ENCODE data around the gene UBE2D3. TPM values are rescaled to one million over a fixed set of nuclear protein-coding genes. Genes with fewer than 3 reads are reported as not detected.
"Not testable (repeated sequence)": the region's sequence is repeated elsewhere in the genome, so short reads cannot be mapped to it uniquely, and the experiment has no call there.

The UBE2D3 gene
- total and polyA plus RNA-seq, 4 donors: 207 to 263 (median 247) TPM

GRCh38 chr4:102823464-102823863, 3.9 kb downstream of the UBE2D3 start:
- peaks cover 3% of the 10 kb centered on the region for H3K36me3 ChIP-seq (ENCODE audit: control insufficient read depth, insufficient read depth, low read length)
- peaks cover 4% of the 10 kb centered on the region for H3K4me1 ChIP-seq (ENCODE audit: control insufficient read depth, insufficient read depth, low read length)
- H3K27ac ChIP-seq (ENCODE audit: low read depth, low read length): no peak overlapping the region
- no CpG with 5 or more reads among the region's 4 CpGs for WGBS (ENCODE audit: insufficient coverage)
- DNase-seq (ENCODE audit: low read depth in 4 of 6, low spot score in 6 of 6): no peak
- no peaks in the 10 kb centered on the region for H3K27me3 ChIP-seq (ENCODE audit: control insufficient read depth, insufficient read depth, low read length)
- H3K9me3 ChIP-seq (ENCODE audit: control insufficient read depth, insufficient read depth, low read length): no peaks in the 10 kb centered on the region
- H3K4me3 ChIP-seq (ENCODE audit: low read depth, low read length): no peak overlapping the region

DNA sequence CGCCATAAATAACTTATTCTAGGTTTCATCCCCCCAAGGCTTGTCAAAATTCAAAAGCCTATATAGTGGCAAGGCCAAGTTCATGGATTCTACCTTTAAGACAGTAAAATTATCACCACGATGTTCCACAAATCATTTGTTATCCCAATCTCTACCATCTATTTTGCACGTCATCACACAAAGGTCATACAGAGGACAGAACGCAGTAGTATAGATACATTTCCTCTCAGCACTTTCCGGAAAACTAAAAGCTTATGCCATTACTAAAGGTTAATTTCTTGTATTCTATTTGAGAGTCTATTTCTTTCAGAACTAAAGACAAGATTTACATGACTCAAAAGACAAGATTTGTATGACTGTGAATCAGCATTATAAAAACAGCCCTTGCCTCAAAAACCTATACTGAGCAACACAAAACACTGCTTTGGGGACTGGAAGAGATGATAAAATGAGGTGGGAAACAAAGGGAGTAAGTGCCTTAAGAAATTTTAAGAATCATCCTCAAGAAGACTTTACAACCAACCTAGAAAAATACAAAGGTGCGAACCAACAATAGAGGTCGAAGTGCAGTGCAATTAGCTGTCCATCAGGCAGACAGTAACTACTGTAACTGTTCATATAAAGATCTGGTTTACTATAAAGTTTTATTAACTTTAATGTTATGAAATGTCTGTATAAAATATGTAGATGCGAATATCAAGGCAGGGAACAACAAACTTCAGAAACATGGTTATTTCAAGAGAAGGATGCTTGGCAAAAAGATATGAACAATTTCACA, 7.6 kb downstream of the UBE2D3 start:
- Histone ChIP-seq H3K4me3 (ENCODE audit: low read depth, low read length) (no peak overlapping the region), H3K4me1 (ENCODE audit: control insufficient read depth, insufficient read depth, low read length) (peaks cover 4% of the 10 kb centered on the region), H3K9me3 (ENCODE audit: control insufficient read depth, insufficient read depth, low read length) (no peaks in the 10 kb centered on the region), H3K27me3 (ENCODE audit: control insufficient read depth, insufficient read depth, low read length) (no peaks in the 10 kb centered on the region), H3K27ac (ENCODE audit: low read depth, low read length) (no peak overlapping the region), H3K36me3 (ENCODE audit: control insufficient read depth, insufficient read depth, low read length) (peaks cover 3% of the 10 kb centered on the region)
- 87% methylated on average over 3 of the region's 8 CpGs for whole genome bisulfite sequencing (ENCODE audit: insufficient coverage)
- DNase-seq (ENCODE audit: low read depth in 4 of 6, low spot score in 6 of 6): no peak

- not testable (repeated sequence) for H3K36me3 ChIP-seq (ENCODE audit: control insufficient read depth, insufficient read depth, low read length); H3K4me3 ChIP-seq (ENCODE audit: low read depth, low read length); H3K27ac ChIP-seq (ENCODE audit: low read depth, low read length); H3K9me3 ChIP-seq (ENCODE audit: control insufficient read depth, insufficient read depth, low read length); H3K4me1 ChIP-seq (ENCODE audit: control insufficient read depth, insufficient read depth, low read length); H3K27me3 ChIP-seq (ENCODE audit: control insufficient read depth, insufficient read depth, low read length); DNase-seq (ENCODE audit: low read depth in 4 of 6, low spot score in 6 of 6)
- 100% methylated on average over 1 of the region's 10 CpGs for WGBS (ENCODE audit: insufficient coverage)
These were observed 8.3 kb downstream of the UBE2D3 start for GRCh38 chr4:102819100-102819499.

GRCh38 chr4:102817613-102818268, 9.6 kb downstream of the UBE2D3 start:
- H3K9me3 ChIP-seq (ENCODE audit: control insufficient read depth, insufficient read depth, low read length): no peaks in the 10 kb centered on the region
- peaks cover 3% of the 10 kb centered on the region for H3K36me3 ChIP-seq (ENCODE audit: control insufficient read depth, insufficient read depth, low read length)
- no peak overlapping the region for H3K27ac ChIP-seq (ENCODE audit: low read depth, low read length)
- no peak for DNase-seq (ENCODE audit: low read depth in 4 of 6, low spot score in 6 of 6)
- WGBS (ENCODE audit: insufficient coverage): 100% methylated on average over 2 of the region's 9 CpGs
- peaks cover 4% of the 10 kb centered on the region for H3K4me1 ChIP-seq (ENCODE audit: control insufficient read depth, insufficient read depth, low read length)
- H3K27me3 ChIP-seq (ENCODE audit: control insufficient read depth, insufficient read depth, low read length): no peaks in the 10 kb centered on the region
- H3K4me3 ChIP-seq (ENCODE audit: low read depth, low read length): no peak overlapping the region

DNA sequence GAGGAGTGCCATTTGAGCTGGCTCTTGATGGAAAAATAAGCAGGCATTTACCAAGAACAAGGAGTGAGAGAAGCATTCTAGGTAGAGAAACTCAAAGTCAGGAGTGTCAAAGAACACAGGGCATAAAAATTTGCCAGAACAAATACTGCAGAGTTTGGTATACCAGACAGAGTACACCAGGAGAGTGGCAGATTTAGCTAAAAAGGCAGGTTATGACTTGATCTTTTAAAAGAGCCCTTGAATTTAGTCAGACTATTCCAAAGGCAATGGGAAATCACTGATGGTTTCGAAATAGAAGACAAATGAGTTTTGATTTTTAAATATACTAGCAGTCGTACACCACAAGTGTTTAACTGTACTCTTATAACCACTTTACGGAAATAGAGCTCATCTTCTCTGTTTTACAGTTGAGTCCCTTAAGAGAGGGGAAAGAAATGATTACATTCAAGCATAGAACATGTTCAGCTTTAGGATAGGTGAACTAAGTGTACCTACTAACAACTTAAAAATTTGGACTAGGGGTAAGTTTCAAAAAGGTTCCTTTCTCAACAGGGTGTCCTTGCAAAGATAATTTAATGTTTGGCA, 10.2 kb downstream of the UBE2D3 start:
- no peak for DNase-seq (ENCODE audit: low read depth in 4 of 6, low spot score in 6 of 6)
- H3K4me3 ChIP-seq (ENCODE audit: low read depth, low read length): no peak overlapping the region
- no peak overlapping the region for H3K27ac ChIP-seq (ENCODE audit: low read depth, low read length)
- no peaks in the 10 kb centered on the region for H3K9me3 ChIP-seq (ENCODE audit: control insufficient read depth, insufficient read depth, low read length)
- H3K27me3 ChIP-seq (ENCODE audit: control insufficient read depth, insufficient read depth, low read length): no peaks in the 10 kb centered on the region
- H3K36me3 ChIP-seq (ENCODE audit: control insufficient read depth, insufficient read depth, low read length): no peaks in the 10 kb centered on the region
- no CpG with 5 or more reads among the region's 3 CpGs for WGBS (ENCODE audit: insufficient coverage)
- H3K4me1 ChIP-seq (ENCODE audit: control insufficient read depth, insufficient read depth, low read length): no peaks in the 10 kb centered on the region

GRCh38 chr4:102815981-102816380, 11.4 kb downstream of the UBE2D3 start:
- no peak for DNase-seq (ENCODE audit: low read depth in 4 of 6, low spot score in 6 of 6)
- no peak overlapping the region for H3K27ac ChIP-seq (ENCODE audit: low read depth, low read length)
- no peaks in the 10 kb centered on the region for H3K27me3 ChIP-seq (ENCODE audit: control insufficient read depth, insufficient read depth, low read length)
- no peak overlapping the region for H3K4me3 ChIP-seq (ENCODE audit: low read depth, low read length)
- no peaks in the 10 kb centered on the region for H3K9me3 ChIP-seq (ENCODE audit: control insufficient read depth, insufficient read depth, low read length)
- peaks cover 5% of the 10 kb centered on the region for H3K36me3 ChIP-seq (ENCODE audit: control insufficient read depth, insufficient read depth, low read length)
- H3K4me1 ChIP-seq (ENCODE audit: control insufficient read depth, insufficient read depth, low read length): peaks cover 5% of the 10 kb centered on the region
- WGBS (ENCODE audit: insufficient coverage): 67% methylated on average over 1 of the region's 2 CpGs

GRCh38 chr4:102809691-102810090, 17.7 kb downstream of the UBE2D3 start:
- H3K27ac ChIP-seq (ENCODE audit: low read depth, low read length): no peak overlapping the region
- no peak overlapping the region for H3K4me3 ChIP-seq (ENCODE audit: low read depth, low read length)
- H3K36me3 ChIP-seq (ENCODE audit: control insufficient read depth, insufficient read depth, low read length): peaks cover 8% of the 10 kb centered on the region
- H3K4me1 ChIP-seq (ENCODE audit: control insufficient read depth, insufficient read depth, low read length): peaks cover 5% of the 10 kb centered on the region
- H3K27me3 ChIP-seq (ENCODE audit: control insufficient read depth, insufficient read depth, low read length): no peaks in the 10 kb centered on the region
- H3K9me3 ChIP-seq (ENCODE audit: control insufficient read depth, insufficient read depth, low read length): no peaks in the 10 kb centered on the region
- WGBS (ENCODE audit: insufficient coverage): no CpG with 5 or more reads among the region's 2 CpGs
- DNase-seq (ENCODE audit: low read depth in 4 of 6, low spot score in 6 of 6): no peak

DNA sequence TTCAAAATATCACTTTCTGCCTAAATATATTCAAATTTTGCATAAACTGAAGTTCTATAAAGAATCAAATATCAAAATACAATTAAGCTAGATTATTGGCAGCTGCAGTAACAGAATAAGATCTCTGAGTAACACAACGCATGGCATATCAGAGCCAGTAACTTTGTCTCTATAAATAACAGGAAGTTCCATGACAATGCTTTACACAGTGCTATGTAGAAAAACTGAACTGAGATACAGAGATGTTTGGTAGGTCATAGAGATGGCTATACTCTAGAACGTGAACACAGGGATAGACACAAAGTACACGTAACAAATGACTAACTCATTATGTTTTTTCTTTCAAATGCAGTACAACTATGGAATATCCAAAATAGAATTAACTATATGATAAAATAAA, 18.2 kb downstream of the UBE2D3 start:
- Histone ChIP-seq H3K4me3 (ENCODE audit: low read depth, low read length) (no peak overlapping the region), H3K27me3 (ENCODE audit: control insufficient read depth, insufficient read depth, low read length) (no peaks in the 10 kb centered on the region), H3K36me3 (ENCODE audit: control insufficient read depth, insufficient read depth, low read length) (peaks cover 13% of the 10 kb centered on the region), H3K27ac (ENCODE audit: low read depth, low read length) (no peak overlapping the region), H3K4me1 (ENCODE audit: control insufficient read depth, insufficient read depth, low read length) (peaks cover 5% of the 10 kb centered on the region), H3K9me3 (ENCODE audit: control insufficient read depth, insufficient read depth, low read length) (no peaks in the 10 kb centered on the region)
- no peak for DNase-seq (ENCODE audit: low read depth in 4 of 6, low spot score in 6 of 6)
- WGBS (ENCODE audit: insufficient coverage): 80% methylated on average over 1 of the region's 3 CpGs

DNA sequence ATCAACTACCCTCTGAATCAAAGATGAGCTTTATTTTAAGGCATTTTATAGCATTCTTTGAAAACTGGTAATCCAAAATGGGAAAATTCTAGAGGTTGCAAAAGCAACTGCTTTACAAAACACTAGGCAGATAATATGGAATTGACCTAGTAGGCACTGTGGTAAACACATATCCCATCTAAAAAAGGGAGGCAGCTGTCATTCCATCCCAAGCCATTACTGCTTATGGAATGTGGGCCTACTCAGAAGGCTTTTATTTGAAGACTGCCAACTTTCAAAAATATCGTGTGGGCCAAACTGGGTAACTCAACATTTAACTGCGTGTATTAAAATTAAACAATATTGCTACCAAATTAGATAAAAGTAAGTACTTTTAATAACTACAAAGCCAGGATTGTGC, 19.3 kb downstream of the UBE2D3 start:
- Histone ChIP-seq H3K27me3 (ENCODE audit: control insufficient read depth, insufficient read depth, low read length) (no peaks in the 10 kb centered on the region), H3K9me3 (ENCODE audit: control insufficient read depth, insufficient read depth, low read length) (no peaks in the 10 kb centered on the region), H3K4me3 (ENCODE audit: low read depth, low read length) (no peak overlapping the region), H3K27ac (ENCODE audit: low read depth, low read length) (no peak overlapping the region), H3K4me1 (ENCODE audit: control insufficient read depth, insufficient read depth, low read length) (peaks cover 5% of the 10 kb centered on the region), H3K36me3 (ENCODE audit: control insufficient read depth, insufficient read depth, low read length) (peaks cover 19% of the 10 kb centered on the region)
- no CpG with 5 or more reads among the region's 2 CpGs for WGBS (ENCODE audit: insufficient coverage)
- DNase-seq (ENCODE audit: low read depth in 4 of 6, low spot score in 6 of 6): no peak

Measured in spinal cord (tissue), 10 donors.